ENCODE measurements around the gene UTY.

The UTY gene

DNA sequence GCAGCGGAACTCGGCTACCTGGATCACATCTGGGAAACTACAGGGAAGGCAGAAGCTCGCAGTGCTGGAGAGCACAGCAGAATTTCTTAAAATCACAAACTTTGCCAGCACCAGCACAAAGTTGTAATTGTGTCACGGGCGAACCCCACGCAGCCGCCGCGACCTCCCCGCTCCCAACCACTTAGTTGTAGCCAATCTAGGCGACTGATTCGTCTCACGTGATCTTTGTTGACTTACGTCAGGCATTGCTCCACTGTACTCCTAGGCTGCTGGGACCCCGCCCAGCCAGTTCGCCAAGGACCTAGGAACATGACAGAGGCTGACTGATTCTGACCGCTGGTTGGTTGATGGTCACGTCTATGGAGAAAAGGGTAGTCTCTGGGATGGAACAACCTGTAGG, at the start of gene UTY:
TSS of gene UTY (minus strand) at position 206 of the 400 bp plus-strand sequence. CDS start 368 bp downstream, outside the sequence.
- FAIRE-seq: no peak

DNA sequence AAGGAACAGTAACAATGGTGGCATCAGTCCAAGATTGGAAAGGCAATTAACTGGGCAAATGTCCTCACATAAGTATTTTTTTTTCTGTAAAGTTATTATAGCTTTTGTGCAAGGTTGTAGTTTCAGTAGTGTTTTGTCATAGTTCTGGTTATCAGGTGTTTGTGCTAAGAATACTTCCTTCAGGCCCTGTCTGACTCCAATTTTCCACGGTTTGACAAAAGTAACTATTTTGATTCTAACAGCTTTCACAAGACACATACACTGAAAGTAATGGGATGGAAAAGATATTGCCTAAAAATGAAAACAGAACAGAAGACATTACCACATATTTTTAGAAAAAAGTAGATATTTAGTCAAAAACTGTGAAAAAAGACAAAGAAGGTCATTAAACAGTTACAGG, 40.6 kb upstream of the UTY start:
- FAIRE-seq: no peak

DNA sequence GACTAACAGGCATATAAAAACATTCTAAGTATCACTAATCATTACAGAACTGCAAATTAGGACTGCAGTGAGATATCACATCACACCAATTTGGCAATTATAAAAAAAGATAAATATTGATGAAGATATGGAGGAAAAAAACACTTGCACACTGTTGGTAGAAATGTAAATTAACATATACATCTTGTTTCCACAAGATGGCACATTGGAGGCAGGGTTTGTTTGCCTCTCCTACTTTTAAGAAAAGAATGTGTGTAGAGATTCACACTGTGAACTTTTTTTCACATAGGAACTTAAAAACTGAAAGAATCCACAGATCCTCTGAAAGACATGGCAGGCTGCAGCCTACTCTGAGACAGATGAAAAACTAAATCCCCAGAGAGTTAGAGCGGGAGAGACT, 21.4 kb upstream of the UTY start:
- FAIRE-seq: no peak

DNA sequence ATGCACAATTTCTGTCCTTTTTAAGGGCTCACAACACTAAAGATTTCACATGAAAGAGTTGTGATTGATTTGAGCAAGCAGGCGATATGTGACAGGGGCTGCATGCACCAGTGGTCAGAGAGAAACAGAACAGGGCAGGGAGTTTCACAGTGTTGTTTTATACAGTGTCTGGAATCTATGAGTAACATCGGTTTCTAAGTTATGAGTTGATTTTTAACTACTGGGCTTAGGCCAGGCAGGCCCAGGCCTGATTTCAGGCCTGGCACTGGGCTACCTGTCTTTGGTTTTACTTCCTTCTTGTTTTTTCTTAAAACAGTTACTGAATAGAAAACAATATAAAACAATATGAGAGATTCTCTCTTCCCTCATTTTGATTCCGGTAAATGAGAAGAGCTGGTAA, 13.9 kb upstream of the UTY start:
- FAIRE-seq: no peak

DNA sequence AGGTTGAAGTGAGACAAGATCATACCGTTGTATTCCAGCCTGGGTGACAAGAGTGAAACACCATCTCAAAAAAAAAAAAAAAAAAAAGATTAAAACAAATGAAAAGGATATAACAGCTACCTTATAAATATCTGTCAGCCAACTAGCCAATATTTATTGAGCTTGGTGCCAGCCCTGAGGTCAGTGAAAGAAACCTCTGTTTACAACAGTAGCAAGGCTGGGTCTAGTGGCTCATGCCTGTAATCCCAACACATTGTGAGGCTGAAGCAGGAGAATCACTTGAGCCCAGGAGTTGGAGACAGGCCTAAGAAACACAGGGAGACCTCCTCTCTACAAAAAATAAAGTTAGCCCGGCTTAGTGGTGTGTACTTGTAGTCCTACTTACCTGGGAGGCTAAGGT, 12.6 kb upstream of the UTY start:
- FAIRE-seq: no peak

DNA sequence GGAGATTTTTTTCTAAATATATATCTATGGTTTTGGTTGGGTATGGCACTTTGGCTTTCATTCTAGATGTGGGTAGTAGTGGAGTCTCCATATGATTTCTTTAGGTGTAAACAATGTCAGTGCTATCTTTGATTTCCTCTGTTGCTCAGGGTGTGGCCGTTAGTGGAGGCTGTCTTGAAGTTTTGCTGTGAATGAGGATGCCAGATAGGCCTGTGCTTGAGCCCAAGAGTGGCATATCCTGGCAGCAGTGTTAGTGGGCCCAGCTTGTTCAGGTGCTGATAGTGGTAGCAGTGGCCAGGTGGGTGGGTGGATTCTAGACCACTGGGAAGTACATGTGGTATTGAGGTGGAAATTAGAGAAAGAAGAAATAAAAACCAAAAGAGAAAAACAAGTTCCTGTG, 8.9 kb upstream of the UTY start:
- FAIRE-seq: no peak

DNA sequence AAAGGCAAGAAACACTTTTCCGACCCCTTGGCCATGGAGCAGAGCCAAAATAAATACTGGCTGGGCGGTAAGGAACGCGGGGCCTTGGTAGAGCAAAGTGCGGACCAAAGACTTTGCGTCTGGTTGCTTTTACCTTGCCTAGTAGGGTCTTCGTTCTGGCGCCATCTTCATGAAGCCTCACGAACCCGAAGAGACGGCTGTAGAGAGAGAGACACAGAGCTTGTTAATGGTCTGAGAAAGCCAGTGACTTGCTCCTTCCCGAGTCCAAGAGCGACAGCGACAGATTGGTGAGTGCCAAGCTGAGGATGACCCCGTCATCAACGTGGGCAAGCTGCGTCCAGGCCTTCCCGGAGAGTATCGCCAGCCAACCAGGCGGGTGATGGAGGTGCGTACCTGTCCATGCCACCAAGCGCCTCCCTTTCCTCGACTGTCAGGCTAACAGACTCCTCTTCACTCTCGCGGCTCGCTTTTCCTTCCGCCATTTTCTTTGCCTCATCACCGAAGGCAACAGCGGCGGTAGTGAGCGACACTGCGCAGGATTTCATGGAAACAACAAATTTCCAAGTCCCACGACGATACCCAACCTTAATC, 617 bp downstream of the UTY start:
- FAIRE-seq: no peak

DNA sequence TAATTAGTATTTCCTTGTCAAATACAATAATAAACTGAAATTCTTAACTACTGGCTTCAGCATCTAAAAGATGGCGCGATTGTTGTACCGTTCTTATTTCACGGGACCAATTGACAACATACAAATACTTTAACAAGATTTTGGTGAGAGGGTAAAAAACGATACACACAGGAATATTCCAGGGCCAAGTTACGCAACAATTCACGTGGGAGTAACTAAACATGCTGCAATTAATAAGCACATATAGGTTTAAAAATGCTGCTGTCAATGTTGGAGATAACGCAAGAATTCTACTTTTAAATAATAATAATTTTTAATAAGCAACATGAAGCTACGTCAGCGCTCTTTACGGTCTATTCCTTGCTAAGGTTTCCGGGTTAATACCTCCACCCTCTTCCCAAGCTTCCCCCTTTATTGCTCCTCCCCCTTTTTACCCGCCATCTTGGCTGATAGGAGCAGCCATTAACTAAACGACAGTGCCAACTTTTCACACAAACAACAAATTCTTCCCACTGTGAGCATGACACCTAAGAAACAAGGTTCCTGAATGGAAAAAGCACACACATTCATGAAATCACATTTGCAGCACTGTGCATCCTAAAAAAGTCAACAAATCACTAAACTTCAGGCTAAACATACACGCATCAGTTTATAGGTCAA, 1.6 kb downstream of the UTY start:
- no peak for FAIRE-seq

DNA sequence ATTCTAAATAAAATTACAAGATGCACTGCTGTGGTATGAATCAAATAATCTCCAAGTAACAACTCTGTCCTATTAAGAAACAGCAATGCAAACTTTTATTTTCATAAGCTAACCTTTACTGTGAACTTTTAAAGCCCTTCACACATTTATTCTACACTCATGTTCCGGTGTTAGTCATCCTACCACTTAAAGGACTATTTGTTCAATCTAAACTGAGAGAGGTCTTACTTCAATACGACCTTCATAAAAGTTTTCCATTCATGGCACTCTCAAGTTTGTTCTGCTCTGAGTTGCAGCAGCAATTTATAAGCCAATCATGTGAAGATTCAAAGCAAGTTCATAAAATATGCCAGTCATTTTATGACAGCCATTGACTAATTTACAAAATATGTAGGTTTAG, 4.8 kb downstream of the UTY start:
- FAIRE-seq: no peak

DNA sequence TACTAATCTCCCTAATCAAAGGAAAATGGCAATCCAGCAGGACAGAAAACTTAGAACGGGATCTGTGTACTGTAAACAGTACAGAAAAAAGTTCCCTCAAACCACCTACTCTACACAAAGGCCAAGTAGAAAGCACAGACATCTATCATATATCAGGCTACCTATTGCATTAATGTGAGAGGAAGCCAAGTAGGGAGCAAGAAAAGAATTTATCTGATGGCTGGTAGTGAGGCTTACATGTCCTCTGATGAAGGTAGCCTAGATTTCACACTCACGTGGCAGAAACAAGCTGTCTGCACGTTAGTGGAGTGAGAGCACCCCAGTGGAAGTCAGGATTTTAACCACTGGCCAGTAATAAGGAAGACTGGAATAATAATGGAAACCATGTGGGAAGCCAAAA, 28.3 kb downstream of the UTY start:
- FAIRE-seq: no peak

DNA sequence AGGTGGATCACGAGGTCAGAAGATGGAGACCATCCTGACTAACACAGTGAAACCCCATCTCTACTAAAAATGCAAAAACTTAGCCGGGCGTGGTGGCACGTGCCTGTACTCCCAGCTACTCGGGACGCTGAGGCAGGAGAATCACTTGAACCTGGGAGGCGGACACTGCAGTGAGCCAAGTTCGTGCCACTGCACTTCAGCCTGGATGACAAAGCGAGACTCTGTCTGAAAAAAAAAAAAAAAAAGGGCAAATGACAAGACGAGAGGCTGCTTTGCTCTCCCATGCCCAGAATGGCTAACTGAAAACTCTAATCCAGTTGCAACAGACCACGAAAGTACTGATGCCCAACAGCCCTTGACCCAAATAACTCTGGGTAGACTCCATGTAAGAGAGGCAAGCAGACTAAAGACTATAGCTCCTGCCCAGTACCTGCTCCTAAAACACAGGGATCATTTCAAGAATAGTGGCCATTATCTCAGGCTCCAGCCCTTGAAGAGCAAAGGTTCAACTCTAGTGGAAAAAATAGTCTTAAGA, 29.2 kb downstream of the UTY start:
- FAIRE-seq: no peak

DNA sequence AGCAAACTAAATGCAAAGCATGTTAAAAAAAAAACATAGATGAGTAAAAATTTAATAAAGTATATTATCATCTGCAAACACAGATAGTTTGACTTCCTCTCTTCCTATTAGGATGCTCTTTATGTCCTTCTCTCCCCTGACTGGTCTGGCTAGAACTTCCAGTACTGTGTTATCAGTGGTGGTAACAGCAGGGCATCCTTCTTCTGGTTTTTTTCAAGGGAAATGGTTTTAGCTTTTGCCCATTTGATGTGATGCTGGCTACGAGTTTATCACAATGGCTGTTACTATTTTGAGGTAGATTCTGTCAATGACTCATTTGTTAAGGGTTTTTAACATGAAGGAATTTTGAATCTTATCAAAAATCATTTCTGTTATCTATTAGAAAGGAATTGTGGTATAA, 34.3 kb downstream of the UTY start:
- FAIRE-seq: no peak

DNA sequence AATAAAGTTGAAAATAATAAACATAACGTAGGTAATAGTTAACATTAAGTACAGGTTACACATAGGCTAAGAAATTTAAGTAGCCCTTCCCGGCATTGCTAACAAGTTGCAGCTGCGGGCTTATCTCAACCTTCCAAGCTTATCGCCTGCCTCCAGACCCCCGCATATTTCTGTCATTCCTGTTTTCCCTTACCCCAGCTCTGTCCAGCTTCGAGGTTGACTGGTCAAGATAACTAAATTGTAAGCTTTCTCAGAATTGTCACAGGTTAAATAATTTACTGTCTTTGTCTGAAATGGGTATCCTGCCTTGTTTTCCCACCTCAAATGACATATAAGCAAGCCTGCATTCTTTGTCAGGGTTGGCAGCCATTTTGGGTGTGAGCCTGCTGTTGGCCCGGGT, 36.7 kb downstream of the UTY start:
- FAIRE-seq: no peak

DNA sequence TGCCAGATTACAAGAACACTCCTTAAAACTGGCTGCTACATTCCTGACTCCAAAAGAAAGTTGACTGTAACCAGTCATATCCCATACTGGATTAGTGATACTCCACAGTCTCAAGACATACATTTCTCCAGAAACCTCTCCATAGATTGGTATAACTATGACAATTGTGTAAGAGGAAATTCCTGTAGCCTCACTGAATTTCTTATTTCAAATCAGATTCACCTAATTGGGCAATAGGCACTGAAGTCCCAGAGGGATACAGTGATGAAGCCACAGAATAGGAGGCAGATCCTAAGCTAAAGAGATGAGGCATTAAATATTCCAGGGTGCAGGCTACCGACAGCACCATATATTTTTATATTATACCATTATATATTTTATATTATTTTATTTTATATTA, 39.0 kb downstream of the UTY start:
- no peak for FAIRE-seq

DNA sequence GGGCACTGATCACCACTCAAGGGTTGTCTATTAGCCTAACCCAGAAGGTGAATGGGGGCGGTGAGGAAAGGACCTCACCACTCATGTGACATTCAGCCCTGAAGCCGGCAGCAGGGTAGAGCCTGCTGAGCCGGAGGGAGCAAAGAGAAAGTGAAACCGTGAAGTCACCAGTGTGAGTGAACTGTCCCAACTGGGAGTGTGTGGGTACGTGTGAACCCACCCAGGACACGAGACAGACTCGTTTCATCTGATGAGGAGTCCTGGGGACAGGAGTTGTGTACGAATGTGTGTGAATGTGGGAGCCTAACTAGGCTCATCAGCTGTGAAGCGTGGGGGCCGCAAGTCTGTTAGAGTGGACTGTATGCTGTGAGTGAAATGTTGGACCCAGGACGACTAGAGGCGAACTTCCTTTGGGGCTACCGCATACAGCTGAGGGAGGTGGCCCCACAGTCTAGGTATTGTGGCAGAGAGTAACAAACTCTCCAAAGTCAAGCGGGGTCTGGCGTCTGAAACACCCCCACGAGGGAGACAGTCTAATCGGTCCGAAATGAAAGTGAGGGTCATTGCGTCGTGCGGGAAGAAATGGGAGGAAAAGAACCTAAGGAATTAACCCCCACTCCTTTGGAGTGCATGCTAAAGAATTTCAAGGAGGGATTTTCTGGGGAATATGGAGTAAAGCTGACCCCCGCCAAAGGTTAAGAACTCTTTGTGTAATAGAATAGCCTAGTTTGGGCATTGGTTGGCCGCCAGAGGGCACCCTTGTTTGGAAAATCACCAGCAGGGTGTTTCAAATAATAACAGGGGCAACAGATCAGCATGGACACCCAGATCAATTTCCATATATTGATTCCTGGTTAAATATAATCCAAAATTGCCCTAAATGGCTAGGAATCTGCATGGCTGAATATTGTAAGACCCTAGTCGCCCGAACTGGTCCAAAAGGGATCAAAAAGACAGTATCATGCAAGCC, 43.6 kb downstream of the UTY start:
- FAIRE-seq: no peak

DNA sequence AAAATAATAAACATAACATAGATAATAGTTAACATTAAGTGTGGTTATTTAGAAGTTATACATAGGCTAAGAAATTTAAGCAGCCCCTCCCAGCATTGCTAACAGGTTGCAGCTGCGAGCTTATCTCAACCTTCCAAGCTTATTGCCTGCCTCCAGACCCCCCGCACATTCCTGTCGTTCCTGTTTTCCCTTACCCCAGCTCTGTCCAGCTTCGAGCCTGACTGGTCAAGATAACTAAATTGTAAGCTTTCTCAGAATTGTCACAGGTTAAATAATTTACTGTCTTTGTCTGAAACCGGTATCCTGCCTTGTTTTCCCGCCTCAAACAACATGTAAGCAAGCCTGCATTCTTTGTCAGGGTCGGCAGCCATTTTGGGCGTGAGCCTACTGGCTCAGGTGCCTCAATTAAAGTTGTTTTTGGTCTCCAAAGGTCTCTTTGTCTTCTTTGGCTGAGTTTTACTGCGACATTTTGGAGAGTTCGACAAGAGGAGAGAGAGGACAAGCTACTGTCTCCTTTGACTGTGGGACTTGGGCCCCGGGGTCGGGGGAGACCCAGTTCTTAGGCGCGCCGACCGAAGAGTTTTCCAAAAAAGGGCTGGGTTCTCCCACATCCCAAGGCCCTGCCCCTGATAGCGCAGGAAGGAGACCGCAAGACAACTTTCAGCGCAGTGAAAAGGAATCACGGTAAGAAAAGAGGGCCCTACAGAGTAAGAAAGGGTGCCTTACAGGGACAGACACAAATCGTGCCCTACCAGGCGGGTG, 44.4 kb downstream of the UTY start:
- no peak for FAIRE-seq

DNA sequence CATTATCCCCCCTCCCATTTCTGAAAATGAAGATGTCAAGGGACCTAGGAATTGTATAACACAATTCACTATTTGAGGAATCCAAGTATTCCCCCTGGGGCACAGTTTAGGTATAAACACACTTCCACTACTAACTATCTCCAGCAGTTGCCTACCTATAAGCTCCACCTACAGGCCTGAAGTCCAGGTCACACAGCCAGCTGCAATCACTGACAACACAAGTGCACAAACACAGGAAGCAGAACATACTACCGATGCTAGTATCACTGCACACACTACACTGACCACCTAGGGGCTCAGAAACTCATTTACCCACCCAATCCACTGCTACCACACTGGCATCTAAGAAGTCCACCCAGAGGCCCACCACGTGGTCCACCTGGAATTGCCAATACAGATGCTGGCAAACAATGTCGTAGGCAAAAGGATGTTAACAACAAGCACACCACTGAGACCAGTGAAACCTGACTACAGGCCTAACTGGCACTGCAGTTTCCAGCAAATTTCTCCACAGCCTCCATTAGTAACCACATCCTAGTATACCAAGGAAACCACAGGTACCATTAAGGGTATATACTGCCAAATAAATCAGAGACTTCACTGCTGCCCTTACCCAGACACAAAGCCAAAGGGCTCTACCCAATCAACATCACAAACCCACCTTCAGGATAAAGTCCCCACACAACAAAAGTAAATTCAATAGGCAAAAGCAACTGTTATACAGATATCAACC, 47.4 kb downstream of the UTY start:
- FAIRE-seq: no peak

DNA sequence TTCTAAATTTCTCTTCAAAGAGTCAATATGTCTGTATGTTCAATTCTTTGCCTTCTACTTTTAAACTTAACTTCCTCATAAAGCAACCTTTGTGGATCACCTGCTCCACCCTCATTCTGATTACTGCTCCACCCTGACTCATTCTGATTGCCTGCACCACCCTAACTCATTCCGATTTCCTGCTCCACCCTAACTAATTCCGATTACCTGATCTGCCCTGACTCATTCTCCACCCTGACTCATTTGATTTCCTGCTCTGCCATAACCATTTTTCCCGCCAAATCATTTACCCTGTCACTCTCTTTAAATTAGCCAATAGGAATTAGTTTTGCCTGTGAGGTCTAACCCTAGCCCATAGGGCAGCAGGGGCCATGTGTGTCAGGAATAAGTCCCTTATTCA, 50.3 kb downstream of the UTY start:
- FAIRE-seq: no peak

DNA sequence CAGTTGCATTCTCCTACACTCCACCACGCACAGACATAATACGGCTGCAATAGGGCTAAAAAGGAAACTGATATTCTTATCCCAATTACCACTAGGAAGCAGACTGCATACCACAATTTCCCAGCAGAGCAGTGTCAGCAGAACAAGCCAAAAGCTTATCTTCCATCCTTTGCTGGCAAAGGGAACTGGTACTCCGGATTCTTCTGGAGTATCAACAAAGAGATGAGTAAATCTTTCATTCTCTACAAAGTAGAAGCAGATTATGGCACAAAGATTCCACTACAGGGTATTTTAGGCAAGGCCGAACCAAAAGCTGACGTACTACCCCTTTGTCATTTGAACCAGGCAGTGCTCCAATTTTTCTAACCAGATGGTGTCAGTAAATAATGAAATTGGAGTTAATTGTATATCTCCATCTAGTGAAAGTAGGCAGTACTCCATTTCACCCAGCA, 56.5 kb downstream of the UTY start:
- FAIRE-seq: no peak

DNA sequence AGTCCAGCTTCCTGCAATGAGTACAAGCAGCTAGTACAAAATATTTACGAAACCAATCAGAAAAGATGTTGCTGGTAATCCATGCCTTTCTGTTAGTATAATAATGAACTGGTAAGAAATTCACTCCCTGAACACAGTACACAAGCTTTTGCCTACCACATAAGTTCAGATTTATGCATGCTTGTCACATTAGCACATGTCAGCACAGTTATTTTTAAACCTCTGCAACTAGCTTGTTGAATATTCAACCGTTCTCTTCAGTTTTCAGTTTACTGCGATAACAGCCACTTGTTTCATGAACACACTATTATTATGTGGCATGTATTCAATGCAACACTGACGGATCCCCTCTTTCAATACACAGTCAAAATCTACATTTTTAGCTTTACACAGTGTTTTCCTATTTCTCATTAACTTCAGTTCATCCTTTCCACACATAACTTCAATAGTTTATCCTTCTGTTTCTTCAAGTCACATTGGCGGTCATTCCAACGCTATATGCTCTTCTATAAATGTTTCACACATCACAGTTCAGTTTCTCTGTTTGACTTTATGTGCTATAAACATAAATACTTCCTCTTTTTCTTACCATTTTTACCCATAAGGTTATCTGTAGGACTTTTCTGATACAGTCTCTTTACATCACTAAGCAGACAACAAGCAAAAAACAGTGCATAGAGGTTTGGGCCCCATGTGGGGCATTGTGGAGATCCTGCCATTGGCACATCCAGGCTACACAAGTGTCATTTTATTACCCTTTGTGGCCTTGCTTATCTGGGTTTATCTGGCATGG, 62.8 kb downstream of the UTY start:
- FAIRE-seq: no peak

DNA sequence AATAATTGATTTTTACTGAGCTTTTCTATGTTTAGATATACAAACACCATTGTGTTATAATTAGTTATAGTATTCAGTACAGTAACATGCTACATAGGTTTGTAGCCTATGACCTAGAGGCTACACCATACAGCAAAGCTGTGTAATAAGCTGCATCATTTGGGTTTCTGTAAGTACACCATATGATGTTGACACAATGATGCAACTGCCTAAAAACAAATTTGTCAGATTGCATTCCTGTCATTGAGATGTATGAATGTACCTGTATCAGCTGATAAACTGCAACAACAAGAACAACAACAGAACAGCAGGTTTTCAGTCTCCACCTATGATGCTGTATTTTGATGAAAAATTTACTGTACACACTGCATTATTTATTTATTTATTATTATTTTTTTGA, 64.3 kb downstream of the UTY start:
- FAIRE-seq: no peak
